Measurements from ENCODE around the gene HELZ2.
"Not testable (repeated sequence)": the region's sequence is repeated elsewhere in the genome, so short reads cannot be mapped to it uniquely, and the experiment has no call there.

HELZ2 gene

DNA sequence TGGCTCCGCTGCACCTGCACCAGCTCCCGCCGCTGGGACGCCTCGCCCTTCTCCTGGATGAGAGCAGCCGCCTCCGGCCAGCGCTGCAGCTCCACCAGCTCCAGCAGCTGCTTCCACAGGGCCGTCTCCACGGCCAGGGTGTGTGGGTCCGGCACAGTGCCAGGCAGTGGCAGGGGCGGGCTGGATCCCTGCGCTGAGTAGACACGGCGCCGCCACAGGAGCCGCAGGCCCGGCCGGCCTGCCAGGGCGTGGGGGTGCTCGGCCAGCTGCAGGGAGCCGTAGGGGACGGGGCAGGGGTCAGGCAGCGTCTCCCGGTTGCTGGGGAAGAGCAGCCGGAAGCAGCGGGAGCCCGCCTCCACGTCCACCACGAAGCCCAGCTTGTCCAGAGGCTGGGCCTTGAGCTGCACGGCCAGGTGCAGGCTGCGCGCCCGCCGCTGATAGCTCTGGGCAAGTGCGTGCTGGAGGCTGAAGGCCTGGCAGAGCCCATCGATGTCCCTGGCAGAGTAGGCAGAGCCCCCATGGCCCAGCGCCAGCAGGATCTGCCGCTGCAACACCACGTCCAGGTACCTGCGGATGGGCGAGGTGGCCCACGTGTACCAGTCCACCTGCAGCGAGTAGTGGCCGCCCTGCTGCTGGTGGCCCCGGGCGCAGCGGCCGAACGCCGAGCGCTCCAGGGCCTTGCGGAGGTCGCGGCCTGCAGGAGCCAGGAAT lies 10.7 kb downstream of the HELZ2 start:
- DNase-seq: no peak

DNA sequence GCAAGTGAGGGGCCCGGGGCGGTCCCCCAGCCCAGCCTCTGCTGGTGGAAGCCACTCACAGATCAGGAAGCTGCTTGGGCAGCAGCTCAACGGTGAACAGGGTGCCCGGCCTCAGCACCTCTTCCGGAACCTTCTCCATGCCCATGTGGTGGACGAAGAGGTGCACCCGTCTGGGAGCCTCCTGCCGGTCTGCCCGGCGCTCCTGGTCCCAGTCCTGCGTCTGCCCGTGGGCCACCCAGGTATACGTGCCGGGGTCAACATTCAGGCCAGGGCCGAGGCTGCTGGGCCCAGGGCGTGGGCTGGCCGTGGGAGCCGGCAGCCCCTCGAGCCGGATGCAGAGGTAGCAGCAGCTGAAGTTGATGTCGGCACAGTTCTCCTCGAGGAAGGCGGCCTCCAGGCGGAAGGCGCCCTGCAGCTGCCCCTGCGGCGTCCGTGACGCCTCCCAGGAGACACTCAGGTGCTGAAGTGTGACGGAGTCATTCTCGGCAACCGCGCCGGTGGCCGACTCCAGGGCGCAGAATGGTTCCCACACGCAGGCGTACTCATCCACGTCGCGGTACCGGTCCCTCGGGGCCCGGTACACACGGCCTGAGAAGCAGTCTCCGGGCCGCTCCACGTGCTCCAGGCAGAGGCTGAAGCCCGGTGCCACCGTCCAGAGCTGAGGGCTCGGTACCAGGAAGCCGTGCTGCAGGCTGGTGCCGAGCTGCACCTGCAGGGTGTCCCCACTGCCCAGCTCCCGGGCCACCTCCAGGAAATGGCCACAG lies 11.4 kb downstream of the HELZ2 start:
- no peak for DNase-seq

DNA sequence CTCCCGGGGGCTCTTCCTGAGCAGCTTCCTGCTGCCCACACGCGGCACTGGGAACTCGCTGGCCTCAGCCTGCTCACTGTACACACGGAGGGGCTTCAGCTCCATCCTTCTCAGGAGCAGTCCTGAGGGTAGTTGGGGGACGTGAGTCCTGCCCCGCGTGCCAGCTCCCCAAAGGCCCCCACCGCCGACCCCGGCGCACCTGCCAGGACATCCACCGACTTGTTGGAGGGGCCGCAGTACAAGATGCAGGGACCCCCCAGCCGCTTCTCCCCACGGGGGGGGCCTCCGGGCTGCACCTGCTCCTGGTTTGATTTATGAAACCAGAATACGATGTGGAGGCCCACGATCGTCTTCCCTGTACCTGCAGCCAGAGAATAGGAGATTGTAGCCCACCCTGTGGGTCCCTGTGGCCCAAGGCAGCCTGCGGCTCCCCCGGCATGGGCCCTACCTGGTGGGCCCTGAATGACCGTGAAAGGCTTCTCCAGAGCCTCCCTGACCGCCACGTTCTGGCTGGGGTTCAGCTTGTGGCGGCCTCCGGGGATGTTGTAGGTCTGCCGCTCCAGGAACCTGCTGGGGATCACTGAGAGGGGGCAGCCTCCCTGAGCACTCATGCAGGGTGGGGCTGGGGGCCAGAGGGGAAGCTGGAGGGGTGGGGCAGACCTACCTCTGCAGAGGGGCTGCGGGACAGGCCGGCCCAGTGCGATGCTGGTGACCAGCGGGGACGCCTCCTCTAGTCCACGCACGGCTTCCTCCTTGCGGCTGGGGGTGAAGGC lies 12.2 kb downstream of the HELZ2 start:
- DNase-seq: no peak

DNA sequence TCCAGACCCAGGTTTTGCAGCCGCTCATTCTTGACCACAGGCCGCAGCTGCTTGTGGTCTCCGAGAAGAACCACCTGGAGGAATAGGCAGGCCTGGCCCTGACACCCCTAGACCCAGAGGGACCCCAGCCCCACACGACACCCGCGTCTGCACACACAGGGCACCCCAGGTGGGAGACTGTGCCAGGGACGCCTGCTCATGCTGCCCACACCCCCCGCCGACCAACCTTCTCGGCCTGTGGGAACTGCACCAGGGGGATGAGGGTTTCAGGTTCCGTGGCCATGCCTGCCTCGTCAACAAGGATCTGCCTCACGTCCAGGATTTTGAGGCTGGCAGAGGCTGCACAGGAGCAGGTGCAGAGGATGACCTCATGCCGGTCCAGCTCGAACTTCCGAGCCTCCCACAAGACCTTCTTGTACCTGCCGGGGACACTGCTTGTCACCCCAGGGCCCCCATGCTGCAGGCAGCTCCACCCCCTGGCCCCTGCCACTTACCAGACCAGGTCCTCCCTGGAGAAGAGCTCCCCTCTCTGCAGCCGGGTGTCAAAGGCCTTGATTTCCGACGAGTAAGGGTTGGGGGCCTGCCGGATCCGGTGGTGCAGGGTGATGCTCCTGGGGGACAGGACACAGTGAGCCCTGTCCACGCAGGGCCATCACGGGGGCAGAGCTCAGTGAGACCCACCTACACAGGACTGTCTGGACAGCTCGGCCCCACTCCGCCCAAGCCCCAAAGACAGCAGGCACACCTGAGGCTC lies 13.0 kb downstream of the HELZ2 start:
- no peak for DNase-seq

DNA sequence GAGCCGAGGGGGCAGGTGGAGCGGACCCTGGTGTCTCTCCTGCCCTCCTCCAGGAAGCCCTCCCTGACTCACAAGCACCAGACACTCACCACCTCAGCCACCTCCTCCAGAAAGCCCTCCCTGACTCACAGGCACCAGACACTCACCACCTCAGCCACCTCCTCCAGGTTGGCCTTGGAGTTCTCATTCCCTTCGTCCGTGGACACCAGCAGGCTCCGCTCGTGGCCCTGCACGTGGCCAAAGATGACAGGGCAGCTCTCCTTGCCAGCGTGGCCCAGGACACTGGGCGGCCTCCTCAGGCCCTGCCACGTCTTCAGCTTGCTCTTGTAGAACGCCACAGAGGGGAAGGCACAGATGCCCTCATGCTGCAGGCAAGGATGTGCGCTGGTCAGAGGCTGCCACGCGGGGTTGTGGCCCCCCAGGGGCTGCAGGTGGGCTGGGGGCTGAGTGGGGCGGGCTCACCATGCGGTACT lies 13.7 kb downstream of the HELZ2 start:
- DNase-seq: no peak

DNA sequence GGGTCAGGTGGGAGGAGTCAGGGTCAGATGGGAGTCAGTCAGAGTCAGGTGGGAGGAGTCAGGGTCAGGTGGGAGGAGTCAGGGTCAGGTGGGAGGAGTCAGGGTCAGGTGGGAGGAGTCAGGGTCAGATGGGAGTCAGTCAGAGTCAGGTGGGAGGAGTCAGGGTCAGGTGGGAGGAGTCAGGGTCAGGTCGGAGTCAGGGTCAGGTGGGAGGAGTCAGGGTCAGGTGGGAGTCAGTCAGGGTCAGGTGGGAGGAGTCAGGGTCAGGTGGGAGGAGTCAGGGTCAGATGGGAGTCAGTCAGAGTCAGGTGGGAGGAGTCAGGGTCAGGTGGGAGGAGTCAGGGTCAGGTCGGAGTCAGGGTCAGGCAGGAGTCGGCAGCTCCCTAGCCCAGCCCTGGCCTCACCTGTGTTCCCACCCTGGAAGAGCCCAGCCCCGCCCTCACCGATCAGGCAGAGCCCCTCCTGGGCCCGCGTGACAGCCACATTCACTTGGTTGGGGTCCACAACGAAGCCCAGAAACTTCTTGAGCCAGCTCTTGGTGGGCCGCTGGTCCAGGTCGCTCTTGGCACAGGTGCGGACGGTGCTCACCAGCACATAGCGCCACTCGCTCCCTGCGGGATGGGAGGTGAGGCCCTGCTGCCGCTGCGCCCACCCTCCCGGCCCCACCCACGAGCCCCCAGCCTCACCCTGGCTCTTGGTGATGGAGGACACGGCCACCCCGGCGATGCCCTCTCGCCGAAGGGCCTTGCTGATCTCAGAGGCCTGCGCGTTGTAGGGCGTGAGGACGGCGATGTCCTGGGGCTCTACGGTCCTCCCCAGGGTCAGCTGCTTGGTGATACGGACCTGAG lies 14.3 kb downstream of the HELZ2 start:
- DNase-seq: not testable (repeated sequence)

DNA sequence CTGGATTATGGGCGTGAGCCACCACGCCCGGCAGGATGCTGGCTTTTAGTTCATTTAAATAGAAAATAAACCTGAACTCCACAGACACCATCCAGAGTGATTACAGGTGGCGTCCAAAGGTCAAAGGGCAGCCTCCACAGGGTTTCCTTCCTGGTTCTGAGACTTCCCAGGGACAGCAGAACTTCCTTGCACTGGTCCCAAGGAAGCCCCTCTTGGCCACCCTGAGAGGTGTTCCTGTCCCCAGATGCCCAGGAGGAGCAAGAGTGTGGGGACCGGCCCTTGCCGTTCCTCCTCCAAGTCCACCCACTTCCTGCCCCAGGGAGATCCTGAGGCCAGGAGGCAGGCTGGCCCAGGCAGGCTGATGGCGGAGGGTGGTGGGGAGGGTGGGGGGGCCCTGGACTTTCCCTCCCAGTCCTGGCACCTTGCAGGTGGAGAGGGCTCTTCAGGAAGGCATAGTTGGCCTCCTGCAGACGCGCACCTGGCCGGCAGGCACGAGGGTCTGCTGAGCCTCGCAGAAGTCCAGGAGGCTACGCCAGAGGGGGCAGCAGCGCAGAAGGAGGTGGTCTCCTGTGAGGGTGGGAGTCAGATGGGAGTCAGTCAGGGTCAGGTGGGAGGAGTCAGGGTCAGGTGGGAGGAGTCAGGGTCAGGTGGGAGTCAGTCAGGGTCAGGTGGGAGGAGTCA lies 15.1 kb downstream of the HELZ2 start:
- DNase-seq: no peak

DNA sequence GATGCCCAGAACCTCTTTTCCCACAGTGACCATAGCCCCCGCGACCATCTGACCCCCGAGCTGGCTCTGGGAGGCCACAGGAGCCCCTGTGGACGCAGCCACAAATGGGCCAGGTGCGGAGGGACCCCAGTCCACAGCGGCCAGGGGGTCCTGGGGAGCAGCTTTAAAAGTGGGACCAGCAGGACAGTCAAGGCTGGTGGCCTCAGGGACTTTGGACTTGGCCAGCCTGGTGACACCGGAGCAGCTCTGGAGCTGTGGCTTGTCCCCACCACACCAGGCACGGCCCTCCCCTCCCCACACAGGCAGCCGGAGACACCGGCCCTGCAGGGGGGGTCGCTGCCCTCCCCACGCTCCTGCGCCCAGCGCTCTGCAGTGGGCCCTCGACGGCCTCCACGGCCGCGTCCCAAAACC lies 16.6 kb downstream of the HELZ2 start:
- no peak for DNase-seq

DNA sequence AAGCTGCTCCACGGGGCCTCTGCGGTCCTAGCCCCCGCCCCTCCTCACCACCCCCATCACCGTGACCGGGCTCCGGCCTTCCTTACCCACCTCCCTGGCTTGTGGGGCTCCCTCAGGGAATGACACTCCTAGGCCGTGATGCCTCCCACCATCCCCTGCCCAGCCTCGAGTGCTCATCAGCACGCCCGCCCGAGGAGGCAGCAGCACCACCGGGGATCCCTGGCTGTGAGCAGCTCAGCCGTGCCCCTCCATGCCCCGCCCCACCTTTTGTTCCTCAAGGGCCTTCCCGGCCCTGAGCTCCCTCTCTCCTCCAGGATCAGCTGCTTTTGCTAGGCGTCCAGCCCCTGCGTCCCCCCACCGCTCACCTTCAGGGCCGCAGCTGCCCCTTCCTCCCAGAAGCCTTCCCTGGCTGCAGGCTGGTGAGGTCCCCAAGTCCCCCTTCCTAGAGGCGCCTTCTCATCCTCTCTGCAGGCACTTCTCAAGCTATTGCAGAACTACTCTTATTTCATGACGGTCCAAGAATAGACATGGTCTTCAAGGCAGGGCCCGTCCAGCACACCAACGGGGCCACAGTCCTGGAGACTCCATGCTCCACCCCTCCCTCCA lies 17.1 kb downstream of the HELZ2 start:
- DNase-seq: no peak

DNA sequence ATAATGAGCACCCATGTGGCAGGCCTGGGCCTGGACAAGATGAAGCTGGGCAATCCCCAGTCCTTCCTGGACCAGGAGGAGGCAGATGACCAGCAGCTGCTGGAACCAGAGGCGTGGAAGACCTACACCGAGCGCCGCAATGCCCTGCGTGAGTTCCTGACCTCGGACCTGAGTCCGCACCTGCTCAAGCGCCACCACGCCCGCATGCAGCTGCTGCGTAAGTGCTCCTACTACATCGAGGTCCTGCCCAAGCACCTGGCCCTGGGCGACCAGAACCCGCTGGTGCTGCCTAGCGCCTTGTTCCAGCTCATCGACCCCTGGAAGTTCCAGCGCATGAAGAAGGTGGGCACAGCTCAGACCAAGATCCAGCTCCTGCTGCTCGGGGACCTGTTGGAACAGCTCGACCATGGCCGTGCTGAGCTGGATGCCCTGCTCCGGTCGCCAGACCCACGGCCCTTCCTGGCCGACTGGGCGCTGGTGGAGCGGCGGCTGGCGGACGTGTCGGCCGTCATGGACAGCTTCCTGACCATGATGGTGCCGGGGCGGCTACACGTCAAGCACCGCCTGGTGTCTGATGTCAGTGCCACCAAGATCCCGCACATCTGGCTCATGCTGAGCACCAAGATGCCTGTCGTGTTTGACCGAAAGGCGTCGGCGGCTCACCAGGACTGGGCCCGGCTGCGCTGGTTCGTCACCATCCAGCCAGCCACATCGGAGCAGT lies 18.2 kb downstream of the HELZ2 start:
- DNase-seq: no peak

DNA sequence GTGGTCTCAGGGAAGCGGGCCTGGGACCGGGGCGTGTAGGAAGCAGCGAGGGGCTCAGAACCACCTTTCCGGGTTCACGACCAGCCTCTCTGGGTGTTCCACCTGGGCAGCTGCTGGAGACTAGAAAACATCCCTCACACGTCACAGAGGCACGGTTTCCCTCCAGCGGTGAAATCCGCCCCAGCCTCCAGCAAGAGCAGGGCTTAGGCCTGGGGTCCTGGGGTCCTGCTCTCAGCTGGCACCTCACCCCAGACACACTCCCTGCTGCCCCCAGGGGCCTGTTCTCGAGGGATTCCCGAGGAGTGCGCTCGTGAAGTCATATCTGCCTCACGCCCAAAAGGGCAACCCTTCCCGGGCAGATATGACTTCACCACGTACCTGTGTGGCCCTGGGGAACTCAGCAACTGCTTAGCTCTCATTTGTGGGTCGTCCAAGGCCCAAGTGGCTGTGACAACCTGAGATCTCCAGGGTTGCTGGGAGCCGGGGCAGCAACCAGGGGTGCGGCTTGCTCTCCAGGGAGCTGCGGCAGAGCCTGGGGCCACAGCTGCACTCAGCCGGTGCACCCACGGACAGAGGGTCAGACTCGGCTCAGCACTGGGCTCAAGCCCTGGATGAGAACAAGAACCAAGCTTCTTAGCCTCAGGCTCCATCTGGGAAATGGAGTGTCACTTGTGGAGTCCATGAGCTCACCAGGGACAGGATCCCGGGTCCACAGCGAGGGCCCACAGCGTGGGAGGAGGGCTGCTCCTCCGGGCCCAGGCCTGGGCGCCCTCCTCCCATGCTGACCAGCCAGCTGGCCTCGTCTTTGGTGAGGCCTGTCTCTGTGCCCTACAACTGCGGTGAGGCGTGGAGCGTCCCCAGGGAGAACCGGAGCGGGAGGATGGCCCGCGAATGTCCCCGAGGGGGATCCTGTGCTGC lies 19.4 kb downstream of the HELZ2 start:
- no peak for DNase-seq

DNA sequence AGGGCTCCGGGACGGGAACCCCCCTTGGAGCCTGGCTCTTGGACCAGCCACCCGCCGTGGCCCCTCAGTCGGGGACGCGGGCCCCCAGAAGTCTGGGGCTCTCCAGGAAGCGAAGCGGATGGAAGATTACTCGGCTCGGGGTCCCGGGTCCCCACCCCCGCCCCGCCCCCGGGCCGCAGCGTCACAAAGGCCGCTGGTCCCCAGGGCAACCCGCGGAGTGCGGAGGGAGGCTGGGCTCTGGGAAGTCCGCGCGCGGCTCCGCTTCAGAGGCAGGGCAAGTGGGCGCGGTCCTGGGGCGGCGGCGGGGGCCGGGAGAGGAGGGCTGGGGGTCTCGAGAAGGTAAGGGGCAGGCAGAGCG lies 20.1 kb downstream of the HELZ2 start, which contains the start of gene FNDC11:
Gene FNDC11 (plus strand): TSS at position 227 of the 358 bp plus-strand sequence. CDS start 1,505 bp downstream, outside the sequence.
- no peak for DNase-seq

DNA sequence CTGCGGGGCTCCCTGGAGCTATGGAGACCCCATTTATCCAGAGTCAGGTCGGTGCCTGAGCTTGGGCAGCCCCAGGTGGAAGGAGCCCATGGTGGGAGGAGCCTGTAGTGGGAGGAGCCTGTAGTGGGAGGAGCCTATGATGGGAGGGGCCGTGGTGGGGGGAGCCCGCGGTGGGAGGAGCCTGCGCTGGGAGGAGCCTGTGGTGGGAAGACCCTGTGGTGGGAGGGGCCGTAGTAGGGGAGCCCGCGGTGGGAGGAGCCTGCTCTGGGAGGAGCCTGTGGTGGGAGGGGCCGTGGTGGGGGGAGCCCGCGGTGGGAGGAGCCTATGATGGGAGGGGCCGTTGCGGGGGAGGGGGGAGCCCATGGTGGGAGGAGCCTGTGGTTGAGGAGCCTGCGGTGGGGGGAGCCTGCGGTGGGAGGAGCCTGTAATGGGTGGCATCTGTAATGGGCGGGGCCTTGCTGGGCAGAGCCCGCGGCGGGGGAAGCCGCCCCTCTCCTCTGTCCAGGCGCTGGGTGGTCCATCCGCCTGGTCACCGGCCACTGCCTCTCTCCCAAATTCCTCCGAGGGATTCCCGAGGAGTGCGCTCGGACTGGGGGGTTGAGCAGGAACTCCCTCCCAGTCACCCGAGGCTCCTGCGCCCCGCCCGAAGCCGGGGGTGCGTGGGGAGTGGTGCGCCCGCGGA lies 20.6 kb downstream of the HELZ2 start:
- DNase-seq: no peak

DNA sequence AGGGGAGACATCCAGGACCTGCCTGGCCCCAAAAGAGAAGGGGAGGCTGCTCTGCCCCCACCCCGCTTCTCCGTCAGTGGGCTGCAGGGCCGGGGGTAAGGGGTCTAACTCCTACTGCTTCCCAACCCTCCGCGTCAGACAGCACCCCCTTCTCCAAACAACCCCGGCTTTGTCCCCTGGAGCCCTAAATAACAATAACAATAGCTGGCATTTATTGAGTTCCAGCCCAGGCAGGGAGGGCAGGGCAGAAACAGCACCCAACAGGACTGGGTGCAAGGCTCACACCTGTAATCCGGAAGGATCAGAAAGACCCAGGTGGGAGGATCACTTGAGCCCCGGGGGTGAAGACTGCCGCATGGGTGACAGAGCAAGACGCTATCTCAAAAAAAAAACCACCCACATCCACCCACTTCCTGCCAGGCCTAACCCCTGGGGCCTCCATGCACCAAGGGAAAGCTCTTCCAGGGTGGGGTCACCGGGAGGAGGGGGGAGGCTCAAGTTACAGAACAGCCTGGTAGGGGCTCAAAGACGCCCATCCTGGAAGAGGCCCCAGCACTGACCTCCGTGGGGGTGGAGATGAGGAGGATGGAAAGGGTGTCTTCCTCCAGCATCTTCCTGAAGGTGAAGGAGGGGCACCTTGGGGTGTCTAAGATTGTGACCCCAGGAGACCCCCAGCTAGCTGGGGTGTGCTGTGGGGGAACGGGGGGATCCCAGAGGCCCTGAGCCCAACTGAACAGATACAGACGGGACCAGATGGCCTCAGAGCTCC lies 21.4 kb downstream of the HELZ2 start:
- DNase-seq: no peak

DNA sequence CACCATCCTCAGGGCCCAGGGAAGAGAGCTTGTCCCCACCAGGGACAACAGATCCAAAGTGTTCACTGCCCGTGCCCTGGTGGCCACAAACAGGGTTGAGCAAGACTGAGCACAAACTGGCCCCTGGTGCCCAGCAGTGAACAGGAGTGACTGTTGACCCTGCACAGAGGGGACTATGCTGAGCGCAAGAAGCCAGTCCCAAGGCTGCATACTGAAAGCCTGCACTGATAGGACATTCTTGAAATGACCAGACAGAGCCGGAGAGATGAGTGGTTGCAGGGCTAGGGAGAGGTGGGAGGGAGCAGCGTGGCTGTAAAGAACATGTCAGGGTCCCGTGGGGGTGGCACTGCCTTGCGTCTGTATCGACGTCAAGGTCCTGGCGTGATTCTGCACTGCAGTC lies 23.0 kb downstream of the HELZ2 start:
- no peak for DNase-seq

DNA sequence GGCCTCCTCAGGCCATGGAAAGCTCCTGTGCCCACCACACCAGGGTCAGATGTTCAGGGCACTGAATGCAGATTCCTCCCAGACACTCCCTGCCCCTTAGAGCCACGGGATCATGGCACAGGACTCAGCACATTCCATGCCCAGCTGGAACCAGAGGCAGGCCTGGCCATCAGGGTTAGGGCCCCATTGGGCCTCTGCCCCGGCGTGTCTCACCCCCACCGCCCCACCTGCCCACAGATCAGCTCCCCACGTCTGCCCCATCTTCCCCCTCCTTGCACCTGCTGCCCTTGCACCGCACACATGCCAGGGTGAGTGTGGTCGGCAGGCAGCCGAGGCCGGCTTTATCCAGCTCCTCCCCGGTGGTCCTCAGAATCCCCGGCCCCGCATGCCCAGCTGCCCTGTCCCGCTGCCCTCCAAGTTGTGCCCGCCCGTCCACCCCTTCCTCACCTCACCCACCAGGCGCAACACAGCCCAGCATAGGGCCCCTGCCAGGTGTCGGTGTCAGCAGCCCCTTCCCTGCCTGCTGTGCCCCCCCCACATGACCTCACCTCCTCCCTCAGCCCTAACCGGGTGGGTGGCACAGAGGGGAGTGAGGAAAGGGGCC lies 24.3 kb downstream of the HELZ2 start:
- no peak for DNase-seq

DNA sequence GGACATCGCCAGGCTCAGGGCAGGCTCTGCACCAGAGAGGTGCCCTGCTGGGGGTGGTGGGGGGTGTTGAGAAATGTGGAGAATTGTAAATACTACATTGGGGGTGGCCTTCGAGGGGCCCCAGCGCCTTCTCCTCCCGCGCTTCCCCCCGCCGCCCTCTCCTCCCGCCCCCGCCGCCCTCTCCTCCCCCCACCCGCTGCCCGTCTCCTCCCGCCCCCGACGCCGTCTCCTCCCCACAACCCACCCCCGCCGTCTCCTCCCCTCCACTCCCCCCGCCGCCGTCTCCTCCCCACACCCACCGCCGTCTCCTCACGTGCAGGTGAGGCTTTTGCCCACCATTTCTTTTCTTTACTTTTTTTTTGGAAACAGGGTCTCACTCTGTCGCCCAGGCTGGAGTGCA lies 25.0 kb downstream of the HELZ2 start:
- no peak for DNase-seq

All from cortex of kidney (tissue), 1 donor.